OCI-LY1 (cell line): ENCODE data around the gene MEPCE.

Experiments
- EZH2 ChIP-seq: fragments of 200-600 bp; sonication (generic), shearing (Covaris generic); IDR thresholded peaks from 2 replicates; pipeline ENCODE4 v1.8.0; 2017; ENCODE audit warnings: borderline replicate concordance, mixed run types, mild to moderate bottlenecking, antibody characterized with exemption, low read length, moderate library complexity, mixed read lengths
- TF ChIP-seq, protein P1 (sequence below): fragments of 200-600 bp; sonication (generic), shearing (Covaris generic); IDR thresholded peaks from 2 replicates; pipeline ENCODE4 v1.5.1; 2017; ENCODE audit warnings: mild to moderate bottlenecking, antibody characterized with exemption, low read length, moderate library complexity, mixed read lengths

DNA sequence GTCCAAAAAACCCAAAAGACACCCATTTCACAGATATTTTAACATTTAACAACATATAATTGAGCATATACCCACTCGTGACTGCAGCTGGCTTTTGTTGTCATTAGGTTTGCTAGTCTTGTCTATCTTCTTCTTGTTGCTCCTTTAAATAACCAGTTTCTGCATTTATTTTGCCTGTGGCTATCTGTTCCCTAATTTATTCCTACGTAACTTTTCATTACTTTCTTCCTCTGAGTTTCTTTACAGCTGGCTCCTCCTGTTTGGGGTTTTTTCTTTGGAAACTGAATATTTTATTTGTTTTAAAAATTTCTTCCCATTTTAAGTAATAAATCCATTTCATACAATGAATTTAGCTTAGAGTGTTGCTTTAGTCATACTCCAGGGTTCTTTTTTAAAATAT, 41.9 kb upstream of the MEPCE start:
- TF ChIP-seq, protein P1, sequence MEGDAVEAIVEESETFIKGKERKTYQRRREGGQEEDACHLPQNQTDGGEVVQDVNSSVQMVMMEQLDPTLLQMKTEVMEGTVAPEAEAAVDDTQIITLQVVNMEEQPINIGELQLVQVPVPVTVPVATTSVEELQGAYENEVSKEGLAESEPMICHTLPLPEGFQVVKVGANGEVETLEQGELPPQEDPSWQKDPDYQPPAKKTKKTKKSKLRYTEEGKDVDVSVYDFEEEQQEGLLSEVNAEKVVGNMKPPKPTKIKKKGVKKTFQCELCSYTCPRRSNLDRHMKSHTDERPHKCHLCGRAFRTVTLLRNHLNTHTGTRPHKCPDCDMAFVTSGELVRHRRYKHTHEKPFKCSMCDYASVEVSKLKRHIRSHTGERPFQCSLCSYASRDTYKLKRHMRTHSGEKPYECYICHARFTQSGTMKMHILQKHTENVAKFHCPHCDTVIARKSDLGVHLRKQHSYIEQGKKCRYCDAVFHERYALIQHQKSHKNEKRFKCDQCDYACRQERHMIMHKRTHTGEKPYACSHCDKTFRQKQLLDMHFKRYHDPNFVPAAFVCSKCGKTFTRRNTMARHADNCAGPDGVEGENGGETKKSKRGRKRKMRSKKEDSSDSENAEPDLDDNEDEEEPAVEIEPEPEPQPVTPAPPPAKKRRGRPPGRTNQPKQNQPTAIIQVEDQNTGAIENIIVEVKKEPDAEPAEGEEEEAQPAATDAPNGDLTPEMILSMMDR, result no peak
- no peak for TF ChIP-seq EZH2
